ENCODE results near the gene STX18. TPM values are rescaled to one million over a fixed set of nuclear protein-coding genes. Genes with fewer than 3 reads are reported as not detected.

STX18 gene
- total and polyA plus RNA-seq, 2 experiments from 2014 or later = 15.9 to 18.1 TPM

GRCh38 chr4:4526401-4526800 lies 15.4 kb downstream of the STX18 start:
- H3K9me2 ChIP-seq (ENCODE audit: insufficient read depth) = no peaks in the 10 kb centered on the region
- Mint-ChIP-seq H3K4me3 (no peak overlapping the region), H3K27me3 (ENCODE audit: insufficient read depth, low read depth, poor library complexity) (peaks cover 5% of the 10 kb centered on the region), H3K4me1 (peaks cover 19% of the 10 kb centered on the region), H3K9me3 (no peaks in the 10 kb centered on the region), H3K27ac (no peak overlapping the region), H3K36me3 (ENCODE audit: low read depth) (no peaks in the 10 kb centered on the region)
- peaks cover 11% of the 10 kb centered on the region; the same call in 1 of the 2 replicates for H4K20me1 ChIP-seq (replicated peaks; ENCODE audit: insufficient read depth)
- TF ChIP-seq JUNB (IDR thresholded peaks at IDR 0.05; ENCODE audit: unreplicated experiment) (no peak), ZNF331 (CRISPR knock-in tag; IDR thresholded peaks at IDR 0.05; ENCODE audit: low read depth) (no peak), STAT1 (IDR thresholded peaks at IDR 0.05; ENCODE audit: unreplicated experiment) (no peak), POLR2AphosphoS5 (IDR thresholded peaks at IDR 0.05; ENCODE audit: low read depth) (no peak), ETS1 (IDR thresholded peaks at IDR 0.05) (no peak), EZH2phosphoT487 (IDR thresholded peaks at IDR 0.05; ENCODE audit: unreplicated experiment) (no peak), REST (IDR thresholded peaks at IDR 0.05; ENCODE audit: unreplicated experiment) (no peak), NANOG (IDR thresholded peaks at IDR 0.05; ENCODE audit: borderline replicate concordance) (no peak), ZNF462 (CRISPR knock-in tag; IDR thresholded peaks at IDR 0.05) (no peak), CTCF (conservative IDR thresholded peaks at IDR 0.05; ENCODE audit: low read depth in 2 of 2) (no peak), EZH2 (IDR thresholded peaks at IDR 0.05; ENCODE audit: low read depth, unreplicated experiment) (no peak), CREB1 (CRISPR knock-in tag; IDR thresholded peaks at IDR 0.05; ENCODE audit: low read depth) (no peak), ZNF114 (CRISPR knock-in tag; IDR thresholded peaks at IDR 0.05) (no peak)
- no peaks in the 10 kb centered on the region for H3K36me3 ChIP-seq (ENCODE audit: insufficient read depth)
- H3K27me3 ChIP-seq (ENCODE audit: insufficient read depth) = no peaks in the 10 kb centered on the region
- no peak overlapping the region for H3K4me3 ChIP-seq
- H3K4me1 ChIP-seq (ENCODE audit: insufficient read depth) = peaks cover 1% of the 10 kb centered on the region
- ATAC-seq (no peak), DNase-seq (ENCODE audit: low spot score) (no peak)
- no peak overlapping the region for H3K4me2 ChIP-seq
- no peaks in the 10 kb centered on the region for H3F3A ChIP-seq (replicated peaks; ENCODE audit: low read depth)
- H3K79me2 ChIP-seq (replicated peaks; ENCODE audit: insufficient read depth) = peaks cover 14% of the 10 kb centered on the region; the same call in 1 of the 2 replicates
- H3K27ac ChIP-seq (ENCODE audit: low read depth) = no peak overlapping the region
- H2AFZ ChIP-seq = no peak overlapping the region
